NCI-H2029 treated with DMSO at 0.1 percent for 48 hours (cell line): Measurements from ENCODE around the gene ACTR2.
"Not testable (repeated sequence)": the region's sequence is repeated elsewhere in the genome, so short reads cannot be mapped to it uniquely, and the experiment has no call there.

ENCODE experiments used
- DNase-seq: peaks from one replicate; lab custom pipeline; 2025; lab: John Stamatoyannopoulos, UW

The ACTR2 gene

DNA sequence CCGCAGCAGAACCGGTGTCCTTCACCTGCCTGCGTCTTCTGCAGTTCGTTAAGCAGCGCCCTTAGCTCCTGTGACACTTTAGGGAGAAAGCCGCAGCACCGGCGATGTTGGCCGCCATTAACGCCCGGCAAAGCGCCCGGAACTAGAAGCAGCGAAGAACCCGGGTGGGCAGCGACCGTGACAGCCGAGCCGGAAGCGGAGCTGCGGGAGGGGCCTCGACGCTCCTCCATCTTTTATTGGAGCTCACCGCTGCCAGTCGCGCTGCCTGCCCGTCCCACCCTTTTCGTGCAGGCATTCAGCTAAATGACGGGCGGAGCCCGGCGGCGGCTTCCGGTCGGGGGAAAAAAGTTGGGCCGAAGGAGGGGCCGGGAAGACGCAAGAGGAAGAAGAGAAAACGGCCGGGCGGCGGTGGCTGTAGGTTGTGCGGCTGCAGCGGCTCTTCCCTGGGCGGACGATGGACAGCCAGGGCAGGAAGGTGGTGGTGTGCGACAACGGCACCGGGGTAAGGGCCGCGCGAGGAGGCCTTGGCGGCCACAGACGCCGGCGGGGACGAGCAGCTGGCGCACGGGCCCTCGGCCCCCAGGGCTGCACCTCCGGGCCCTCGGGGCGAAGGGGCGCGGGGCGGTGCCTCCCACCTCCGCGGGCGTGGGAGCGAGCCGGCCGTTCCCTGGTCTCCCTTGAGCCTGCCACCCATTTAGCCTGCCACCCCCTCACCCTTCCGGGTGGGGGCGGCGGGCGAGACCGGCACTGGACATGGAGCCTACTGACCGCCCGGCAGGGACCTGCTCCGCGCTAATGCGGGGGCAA is at the start of gene ACTR2:
ACTR2 (plus strand) TSS at position 376 of the 807 bp plus-strand sequence; CDS start at position 455, 79 bp downstream.
- peak; percentile 81 for DNase-seq

DNA sequence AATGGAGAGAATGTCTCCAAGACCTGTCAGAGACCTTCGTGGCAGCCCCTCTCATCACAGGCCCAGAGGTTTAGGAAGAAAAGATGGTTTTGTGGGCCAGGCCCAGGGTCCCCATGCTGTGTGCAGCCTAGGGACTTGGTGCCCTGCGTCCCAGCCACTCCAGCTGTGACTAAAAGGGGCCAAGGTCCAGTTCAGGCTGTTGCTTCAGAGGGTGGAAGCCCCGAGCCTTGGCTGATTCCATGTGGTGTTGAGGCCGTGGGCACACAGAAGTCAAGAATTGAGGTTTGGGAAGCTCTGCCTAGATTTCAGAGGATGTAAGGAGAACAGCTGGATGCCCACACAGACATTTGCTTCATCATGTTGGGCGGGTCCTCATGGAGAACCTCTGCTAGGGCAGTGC is 45.1 kb upstream of the ACTR2 start:
- DNase-seq = no peak

DNA sequence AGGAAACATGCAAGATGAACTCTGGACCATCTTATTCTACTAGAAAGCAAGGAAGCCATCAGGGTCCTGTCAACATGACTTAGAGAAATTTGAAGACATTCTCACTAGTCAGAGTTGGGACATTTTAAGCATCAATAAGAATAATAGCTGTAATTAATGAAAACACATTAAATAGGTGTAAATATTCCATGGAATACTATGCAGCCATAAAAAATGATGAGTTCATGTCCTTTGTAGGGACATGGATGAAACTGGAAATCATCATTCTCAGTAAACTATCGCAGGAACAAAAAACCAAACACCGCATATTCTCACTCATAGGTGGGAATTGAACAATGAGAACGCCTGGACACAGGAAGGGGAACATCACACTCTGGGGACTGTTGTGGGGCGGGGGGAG is 44.2 kb upstream of the ACTR2 start:
- not testable (repeated sequence) for DNase-seq

DNA sequence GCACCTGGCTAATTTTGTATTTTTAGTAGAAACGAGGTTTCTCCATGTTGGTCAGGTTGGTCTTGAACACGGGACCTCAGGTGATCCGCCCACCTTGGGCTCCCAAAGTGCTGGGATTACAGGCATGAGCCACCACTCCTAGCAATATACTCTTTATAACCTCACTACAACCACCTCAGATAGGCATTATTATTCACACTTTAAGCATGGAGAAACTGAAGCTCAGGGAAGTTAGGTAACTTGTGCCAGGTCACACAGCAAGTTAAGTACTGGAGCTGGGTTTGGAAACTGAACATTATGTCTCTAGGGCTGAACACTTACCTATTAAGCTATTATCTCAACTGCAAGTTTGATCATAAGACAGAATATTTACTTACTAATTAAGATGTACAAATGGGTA is 42.6 kb upstream of the ACTR2 start:
- DNase-seq = no peak

DNA sequence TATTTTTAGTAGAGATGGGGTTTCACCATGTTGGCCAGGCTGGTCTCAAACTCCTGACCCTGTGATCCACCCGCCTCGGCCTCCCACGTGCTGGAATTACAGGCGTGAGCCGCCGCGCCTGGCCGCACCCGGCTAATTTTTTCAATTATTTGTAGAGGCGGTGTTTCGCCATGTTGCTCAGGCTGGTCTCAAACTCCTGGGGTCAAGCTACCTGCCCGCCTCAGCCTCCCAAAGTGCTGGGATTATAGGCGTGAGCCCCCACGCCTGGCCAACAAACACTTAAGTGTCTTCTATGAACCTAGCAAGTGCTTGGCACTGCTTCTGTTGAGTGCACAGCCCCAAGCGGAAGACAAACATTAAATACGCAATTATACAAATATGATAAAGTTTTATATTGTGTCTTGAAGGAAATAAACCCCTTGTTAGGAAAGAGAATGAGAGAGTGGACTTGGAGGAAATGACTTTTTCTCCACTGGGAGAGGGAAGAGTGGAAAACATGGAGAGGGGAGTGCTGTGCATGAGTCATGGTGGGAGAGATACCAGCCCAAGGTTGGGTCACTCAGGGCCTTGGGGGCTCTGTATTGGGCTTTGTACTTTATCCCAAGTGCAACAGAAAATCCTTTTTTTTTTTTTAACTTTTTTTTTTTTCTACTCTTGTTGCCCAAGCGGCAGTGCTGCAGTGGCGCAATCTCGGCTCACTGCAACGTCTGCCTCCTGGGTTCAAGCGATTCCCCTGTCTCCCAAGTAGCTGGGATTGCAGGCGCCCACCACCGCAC is 41.4 kb upstream of the ACTR2 start:
- DNase-seq = no peak

DNA sequence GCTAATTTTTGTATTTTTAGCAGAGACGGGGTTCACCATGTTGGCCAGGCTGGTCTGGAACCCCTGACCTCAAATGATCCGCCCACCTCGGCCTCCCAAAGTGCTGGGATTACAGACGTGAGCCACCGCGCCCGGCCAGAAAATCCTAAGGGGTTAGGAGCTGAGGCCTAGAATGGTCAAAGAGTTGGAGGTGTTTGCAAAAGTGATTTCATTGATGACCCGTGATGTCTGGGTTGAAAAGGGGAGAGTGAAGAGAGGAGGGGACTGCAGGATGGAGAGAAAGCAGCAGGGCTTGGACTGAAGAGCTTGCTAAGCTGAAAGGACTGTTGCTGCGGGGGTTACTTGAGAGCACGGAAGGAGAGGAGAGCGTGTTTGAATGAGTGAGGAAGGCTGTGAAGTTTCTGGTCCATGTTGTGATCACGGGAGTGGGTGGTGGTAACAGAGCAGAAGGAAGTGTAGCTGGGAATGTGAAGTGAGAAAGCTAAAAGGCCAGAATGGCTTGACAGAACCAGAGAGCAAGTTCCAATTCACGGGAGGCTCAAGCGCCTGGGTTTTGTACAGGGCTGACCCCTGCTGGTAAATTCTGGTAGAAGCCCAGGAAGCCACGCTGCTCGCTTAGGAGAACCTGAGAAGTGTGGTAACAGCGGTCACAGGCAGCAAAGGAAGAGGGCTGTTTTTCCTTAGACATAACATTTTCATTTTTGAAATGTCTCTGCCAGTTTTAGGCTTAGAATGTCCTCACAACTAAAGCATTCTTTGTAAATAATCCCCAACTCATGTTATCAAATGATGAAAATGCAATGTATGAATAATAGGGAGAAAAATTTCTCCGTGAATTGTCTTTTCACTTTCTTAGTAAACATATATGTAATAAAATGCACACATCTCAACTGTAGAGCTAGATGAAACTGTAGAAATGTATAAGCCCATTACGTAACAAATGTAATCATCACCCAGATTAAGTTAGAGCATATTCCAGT is 40.5 kb upstream of the ACTR2 start:
- DNase-seq = peak; percentile 22

DNA sequence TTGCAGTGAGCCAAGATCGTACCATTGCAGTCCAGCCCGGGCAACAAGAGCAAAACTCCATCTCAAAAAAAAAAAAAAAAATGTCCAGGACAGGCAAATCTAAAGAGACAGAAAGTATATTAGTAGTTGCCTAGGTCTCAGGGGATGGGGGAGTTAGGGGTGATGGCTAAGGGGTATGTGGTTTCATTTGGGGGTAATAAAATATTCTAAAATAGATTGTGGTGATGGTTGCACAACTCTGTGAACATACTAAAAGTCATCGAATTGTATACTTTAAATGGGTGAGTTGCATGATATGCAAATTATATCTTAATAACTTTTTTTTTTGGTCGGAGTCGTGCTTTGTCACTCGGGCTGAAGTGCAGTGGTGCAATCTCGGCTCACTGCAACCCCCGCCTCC is 34.2 kb upstream of the ACTR2 start:
- no peak for DNase-seq

DNA sequence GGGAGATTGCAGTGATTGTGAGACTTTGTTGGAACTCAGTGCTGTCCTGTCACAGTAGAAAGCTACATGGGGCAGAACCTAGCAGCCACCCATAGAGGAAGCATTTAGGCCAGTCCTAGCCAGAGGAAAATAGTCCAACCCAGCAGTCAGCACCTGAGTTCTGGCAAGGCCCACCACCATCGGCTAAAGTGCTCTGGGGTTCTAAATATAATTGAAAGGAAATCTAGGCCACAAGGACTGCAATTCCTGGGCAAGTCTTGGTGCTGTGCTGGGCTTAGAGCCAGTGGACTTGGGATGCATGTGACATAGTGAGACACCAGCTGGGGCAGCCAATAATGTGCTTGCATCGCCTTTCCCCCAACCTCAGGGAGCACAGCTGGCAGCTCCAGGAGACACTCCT is 28.9 kb upstream of the ACTR2 start:
- DNase-seq = no peak

DNA sequence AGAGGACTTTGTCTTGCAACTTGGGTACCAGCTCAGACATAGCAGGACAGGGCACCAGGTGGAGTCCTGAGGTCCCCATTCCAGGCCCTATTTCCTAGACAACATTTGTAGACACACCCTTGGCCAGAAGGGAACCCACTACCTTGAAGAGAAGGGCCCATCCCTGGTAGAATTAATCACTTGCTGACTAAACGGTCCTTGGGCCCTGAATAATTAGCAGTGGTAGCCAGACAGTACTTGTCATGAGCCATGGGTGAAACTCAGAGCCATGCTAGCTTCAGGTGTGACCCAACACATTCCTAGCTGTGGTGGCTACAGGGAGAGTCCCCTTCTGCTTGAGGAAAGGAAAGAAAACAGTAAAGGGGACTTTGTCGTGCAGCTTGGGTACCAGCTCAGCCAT is 28.5 kb upstream of the ACTR2 start:
- DNase-seq = no peak

DNA sequence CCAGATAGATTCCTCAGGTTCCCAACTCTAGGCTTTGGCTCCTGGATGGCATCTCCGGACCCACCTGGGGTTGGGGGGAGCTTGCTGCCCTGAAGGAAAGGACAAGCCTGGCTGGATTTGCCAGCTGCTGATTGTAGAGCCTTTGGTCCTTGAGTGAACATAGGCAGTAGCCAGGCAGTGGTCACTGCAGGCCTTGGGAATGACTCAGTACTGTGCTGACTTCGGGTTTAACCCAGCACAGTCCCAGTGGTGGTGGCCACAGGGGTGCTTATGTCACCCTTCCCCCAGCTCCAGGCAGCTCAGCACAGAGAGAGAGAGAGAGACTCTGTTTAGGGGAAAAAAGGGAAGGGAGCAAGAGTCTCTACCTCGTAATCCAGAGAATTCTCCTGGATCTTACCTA is 27.7 kb upstream of the ACTR2 start:
- no peak for DNase-seq

DNA sequence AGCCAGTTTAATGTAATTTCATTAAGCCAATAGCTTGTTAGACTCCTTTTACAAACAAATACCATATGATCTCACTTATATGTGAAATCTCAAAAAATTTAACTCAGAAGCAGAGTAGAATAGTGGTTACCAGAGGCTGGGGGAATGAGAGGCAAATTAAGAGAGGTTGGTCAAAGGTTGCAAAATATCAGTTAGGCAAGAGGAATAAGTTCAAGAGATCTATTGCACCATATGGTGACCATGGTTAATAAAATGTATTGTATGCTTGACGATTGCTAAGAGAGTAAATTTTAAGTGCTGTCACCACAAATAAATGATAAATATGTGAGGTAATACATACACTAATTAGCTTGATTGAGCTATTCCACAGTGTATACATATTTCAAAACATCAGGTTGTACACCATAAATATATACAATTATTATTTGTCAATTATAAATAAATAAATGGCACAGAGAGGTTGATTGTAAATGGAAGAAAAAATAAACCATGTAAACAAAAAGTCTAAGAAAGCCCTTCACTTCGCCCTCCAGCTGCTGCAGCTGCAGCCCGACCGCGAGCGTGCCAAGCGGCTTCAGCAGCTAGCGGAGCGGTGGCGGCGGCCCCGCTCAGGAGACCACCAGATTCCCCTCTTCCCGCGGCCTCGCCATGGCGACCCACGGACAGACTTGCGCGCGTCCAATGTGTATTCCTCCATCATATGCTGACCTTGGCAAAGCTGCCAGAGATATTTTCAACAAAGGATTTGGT is 23.0 kb upstream of the ACTR2 start:
- DNase-seq = no peak

DNA sequence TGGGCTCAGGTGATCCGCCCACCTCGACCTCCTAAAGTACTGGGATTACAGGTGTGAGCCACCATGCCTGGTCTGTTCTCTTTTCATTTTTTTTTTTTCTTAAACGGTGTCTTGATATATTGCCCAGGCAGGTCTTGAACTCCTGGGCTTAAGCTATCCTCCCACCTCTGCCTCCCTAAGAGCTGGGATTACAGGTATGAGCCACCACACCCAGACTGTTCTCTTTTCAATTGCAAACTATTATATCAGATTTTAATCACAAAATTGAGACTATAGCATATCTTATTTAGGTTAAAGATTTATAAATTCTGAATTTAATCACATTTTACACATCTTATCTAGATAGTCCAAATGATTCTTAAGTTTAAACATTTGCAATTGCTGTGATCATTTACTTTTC is 15.5 kb upstream of the ACTR2 start:
- no peak for DNase-seq

DNA sequence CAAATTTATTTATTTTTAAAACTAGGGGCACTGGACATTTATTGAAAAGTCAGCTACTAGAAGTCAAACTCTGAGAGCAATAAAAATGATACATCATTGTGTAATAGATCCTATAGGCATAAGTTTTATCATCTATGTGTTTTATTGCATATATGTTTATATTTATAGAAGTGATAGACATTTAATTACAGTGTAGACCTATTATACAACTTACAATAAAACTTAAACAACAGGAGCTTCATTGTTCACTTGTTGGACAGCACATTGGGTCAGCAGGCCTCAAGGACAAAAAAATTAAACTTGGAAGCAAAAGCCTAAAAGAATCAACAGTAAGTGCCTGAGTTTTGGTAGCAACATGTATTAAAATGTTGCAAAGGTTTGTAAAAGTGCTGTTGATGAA is 15.0 kb upstream of the ACTR2 start:
- DNase-seq = no peak

DNA sequence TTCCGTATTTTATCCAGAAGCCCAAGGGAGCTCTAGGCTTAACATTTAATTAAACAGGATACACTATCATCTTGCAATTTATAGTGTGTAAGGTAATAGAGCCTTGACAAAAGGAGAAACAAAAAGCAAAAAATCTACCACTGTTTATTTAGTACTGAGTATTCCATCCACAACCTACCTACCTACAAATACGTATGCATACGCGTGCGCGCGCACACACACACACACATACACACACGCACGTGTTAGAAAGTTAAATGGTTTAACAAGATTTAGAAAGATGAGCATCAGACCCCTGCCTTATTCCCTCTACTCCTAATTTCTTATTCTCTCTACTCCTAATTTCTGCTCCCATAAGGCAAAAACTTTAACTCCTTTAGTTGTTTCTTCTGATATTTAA is 14.6 kb upstream of the ACTR2 start:
- DNase-seq = no peak

DNA sequence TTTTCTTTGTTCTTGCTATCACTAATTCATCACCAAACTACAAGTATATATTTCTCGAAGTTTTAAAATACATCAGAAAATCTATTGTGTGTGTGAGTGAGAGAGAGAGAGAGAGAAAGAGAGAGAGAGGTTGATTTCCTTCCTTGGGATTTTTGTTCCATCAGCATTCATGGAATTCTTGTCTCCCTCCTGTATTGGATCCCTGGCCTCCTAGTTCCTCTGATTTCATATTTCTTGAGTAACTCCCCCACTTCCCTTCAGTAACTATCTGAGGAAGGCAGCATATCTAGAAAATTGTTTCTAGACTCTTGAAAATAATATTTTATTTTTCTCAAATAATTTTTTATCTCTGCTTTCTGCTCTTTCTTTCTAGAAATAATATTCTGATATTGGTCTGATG is 13.3 kb upstream of the ACTR2 start:
- DNase-seq = no peak

DNA sequence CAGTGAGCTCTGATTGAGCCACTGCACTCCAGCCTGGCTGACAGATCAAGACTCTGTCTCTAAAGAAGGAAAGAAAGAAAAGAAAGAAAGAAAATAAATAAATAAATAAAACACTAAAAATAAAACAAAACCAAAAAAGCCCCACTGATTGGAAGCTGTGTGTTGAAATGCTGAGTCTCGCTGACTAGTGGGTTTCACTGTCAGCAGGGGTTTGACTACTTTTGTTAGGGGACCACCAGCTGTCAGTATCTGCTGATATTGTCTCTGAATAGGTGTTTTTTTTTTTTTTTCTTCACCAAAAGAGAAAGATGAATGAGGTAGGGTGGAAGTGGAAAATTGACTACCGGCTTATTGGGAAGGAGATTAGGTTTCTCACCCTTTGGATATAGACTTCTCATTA is 12.8 kb upstream of the ACTR2 start:
- no peak for DNase-seq

DNA sequence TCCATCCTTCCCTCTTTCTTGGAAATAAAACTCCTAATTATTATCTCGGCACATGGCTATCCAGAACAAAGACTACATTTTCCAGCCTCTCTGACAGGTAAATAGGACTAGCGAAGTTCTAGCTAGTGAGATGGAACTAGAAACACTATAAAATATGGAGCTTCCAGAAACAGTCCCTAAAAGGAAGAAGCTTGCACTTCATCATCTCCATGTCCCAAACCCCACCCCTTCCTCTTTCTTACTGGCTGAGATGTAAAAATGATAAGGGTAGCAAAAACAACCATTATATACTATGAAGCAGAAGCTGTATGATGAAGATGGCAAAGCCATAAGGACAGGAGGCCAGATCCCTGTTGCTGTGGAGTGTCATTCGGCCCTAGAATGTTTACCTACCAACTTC is 11.7 kb upstream of the ACTR2 start:
- no peak for DNase-seq

DNA sequence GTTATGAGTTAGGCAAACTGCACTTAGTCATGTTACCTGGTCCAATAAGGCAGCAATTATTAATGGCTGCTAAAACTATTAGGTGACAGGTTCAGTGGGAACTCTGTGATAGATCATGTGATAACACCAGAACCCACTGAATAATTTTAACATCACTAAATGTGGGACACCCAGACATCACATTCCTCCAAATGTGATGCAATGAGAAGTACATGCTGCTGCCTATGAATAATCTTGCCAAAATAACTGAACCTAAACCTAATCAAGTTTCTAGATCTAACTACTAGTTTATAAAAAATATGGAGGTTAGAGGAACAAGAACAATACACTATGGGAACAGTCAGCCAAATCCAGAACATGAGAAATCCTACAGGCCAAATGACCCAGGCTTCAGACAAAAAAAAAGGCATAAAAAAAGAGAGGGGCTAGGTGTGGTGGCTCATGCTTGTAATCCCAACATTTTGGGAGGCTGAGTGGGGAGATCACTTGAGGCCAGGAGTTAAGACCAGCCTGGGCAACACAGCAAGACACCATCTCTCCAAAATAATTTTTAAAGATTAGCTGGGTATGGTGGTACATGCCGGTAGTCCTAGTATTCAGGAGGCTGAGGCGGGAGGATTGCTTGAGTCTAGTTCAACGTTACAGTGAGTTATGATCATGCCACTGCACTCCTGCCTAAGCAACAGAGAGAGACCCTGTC is 7.0 kb upstream of the ACTR2 start:
- no peak for DNase-seq

DNA sequence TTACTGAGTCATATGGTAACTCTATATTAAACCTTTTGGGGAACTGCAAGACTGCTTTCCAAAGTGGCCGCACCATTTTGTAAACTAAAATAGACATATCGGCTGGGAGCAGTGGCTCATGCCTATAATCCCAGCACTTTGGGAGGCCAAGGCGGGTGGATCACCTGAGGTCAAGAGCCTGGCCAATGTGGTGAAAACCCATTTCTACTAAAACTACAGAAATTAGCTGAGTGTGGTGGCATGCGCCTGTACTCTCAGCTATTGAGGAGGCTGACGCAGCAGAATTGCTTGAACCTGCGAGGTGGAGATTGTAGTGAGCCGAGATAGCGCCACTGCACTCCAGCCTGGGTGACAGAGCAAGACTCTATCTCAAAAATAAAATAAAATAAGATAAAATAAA is 6.4 kb upstream of the ACTR2 start:
- not testable (repeated sequence) for DNase-seq

DNA sequence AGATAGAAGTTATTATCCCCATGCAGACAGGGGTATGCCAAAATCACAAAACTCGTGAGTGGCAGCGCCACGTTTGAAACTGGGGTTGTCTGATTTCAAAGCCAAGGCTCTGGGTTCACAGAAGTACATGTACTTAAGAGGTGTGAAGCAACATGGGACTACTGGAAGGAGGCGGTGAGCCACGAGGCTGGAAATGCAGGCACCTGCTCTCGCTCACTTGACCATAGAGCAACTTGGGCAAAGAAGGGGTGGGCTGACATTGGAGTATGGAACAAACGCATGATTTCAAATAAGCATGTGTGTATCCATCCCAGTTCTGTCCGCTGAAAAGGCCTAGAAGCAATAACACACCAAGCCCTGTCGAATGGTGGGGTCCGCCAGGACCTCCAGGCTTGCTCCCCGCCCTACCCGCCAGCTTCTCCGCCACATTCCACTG is 593 bp upstream of the ACTR2 start:
- no peak for DNase-seq

DNA sequence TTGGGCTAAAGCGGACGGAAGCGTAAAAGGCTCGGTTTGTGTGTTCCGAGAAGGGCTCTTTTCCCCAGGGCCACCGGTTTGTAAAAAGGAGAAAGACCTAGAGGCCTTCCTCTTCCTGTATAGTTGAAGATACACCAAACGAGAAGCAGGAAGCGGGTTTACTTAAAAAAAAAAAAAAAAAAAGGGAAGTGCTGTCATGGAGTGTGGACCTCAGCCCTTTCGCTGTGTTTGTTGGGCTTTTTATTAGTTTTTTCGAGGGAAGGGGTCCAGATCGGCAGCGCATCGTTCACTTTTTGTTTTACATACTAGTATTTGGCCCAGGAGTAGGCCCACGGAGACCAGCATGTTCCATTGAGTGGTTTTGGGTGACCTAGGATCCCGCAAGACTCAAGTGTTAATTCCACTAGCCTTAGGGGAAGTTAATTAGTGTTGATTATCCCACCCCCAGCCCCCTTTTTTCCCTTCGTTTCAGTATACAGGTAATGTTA is 676 bp downstream of the ACTR2 start:
- no peak for DNase-seq
